DMS53 treated with DMSO at 0.1 percent for 48 hours (cell line): Measurements from ENCODE around the gene MATN4.

Source experiments
- DNase-seq: peaks from one replicate; lab custom pipeline; 2025; ENCODE audit not compliant: unreplicated experiment; lab: John Stamatoyannopoulos, UW

The MATN4 gene

DNA sequence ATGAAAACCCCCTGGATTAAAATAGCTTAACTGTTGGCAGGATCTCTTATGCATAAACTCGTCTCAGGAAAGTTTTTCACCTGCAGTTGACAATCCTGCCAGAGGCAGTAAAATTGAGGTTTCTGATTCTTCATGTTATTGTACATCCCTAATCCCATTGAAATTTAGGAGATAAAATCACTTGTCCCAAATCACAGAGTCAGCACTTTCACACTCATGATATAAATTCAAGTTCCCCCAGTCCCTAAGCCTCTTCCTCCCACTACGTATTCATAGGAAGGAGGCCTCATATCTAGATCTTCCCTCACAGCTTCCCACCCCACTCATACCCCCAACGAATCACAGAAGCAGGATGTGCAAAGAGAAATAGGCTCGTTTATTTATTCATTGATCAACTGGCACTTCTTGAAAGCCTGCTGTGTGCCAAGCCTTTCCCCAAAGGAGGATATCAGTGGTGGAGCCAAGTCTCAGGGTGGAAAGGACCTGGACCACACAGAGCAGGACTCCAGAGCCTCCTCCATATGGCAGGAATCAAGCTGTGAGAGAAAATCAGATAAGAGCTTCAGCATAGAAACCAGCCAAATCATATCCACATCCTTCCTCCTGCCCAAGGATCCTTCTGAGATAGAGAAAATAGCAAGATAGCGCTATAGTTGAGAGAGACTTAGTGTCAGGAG is 56.1 kb downstream of the MATN4 start:
- DNase-seq = no peak

DNA sequence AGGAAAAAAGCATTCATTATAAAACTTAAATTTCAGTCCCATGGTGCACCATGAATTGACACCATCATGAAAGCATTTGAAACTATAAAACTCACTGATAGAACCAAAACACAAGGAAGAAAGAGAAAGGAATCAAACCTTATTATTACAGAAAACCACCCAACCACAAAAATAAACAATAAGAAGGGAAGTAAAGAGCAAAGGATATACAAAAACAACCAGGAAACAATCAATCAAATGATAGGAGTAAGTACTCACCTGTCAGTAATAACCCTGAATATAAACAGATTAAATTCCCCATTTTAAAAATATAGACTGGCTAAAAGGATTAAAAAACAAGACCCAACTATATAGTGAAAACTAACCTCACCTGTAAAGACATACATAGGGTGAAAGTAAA is 59.5 kb downstream of the MATN4 start:
- DNase-seq = peak; percentile 18

DNA sequence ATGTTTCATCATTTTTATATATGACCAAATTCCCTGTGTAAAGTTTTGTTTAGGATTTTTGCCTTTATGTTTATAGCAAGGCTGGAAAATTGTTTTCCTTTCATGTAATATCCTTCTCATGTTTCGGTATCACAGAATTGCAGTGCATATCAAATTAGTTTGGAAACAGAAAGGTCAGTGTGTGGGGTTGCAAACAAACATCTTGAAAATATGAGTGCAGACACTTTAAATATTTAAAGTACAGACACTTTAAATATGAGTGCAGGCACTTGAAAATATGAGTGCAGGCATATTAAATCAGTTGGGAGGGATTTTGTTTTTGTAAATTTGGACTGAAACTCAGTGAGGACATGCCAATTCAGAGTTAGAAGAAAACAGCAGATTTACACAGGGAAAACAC is 60.2 kb downstream of the MATN4 start:
- no peak for DNase-seq

DNA sequence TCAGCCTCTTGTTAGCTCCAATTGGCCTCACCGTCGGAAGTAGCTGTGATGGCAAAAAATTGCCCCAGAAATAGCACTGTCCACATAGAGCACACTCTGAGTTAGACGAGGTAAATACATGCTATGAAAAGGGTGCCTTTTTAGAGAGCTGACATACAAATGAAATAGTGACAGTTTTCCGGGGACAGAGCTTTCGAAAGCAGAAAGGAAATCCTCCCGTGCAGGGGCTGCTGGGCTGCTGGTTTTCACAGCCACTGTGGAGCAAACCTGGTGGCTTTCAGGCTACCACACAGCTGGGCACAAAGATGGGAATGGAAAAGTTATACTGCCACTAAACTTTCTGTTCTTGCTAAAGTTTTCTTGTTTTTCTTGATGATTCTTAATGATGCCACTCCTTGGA is 62.0 kb downstream of the MATN4 start:
- no peak for DNase-seq
